H9 (cell line): ENCODE measurements around the gene IFRD2. TPM values are rescaled to one million over a fixed set of nuclear protein-coding genes. Genes with fewer than 3 reads are reported as not detected.

Source experiments
- DNase-seq: peaks from one replicate; pipeline ENCODE4 v3.0.0-alpha.2; 2017
- H2AFZ ChIP-seq: one replicate; pipeline ENCODE4 v1.6.1; 2013; ENCODE audit warnings: mild to moderate bottlenecking, low read length, control low read depth, moderate library complexity
- H2AK5ac ChIP-seq: 2 replicates; pipeline ENCODE4 v1.6.1; 2013; ENCODE audit warnings: low read length, control low read depth, mixed read lengths; ENCODE audit not compliant: insufficient read length
- H2BK120ac ChIP-seq: one replicate; pipeline ENCODE4 v1.6.1; 2013; ENCODE audit warnings: low read depth, mild to moderate bottlenecking, low read length, control low read depth, inconsistent platforms; ENCODE audit not compliant: poor library complexity, severe bottlenecking
- H2BK12ac ChIP-seq: 2 replicates; pipeline ENCODE4 v1.6.1; 2013; ENCODE audit warnings: low read length, control low read depth, mixed read lengths, low read depth; ENCODE audit not compliant: insufficient read length
- H2BK15ac ChIP-seq: 2 replicates; pipeline ENCODE4 v1.6.1; 2013; ENCODE audit warnings: low read depth, low read length, control low read depth
- H2BK20ac ChIP-seq: one replicate; pipeline ENCODE4 v1.6.1; 2013; ENCODE audit warnings: low read depth, mild to moderate bottlenecking, low read length, control low read depth, inconsistent platforms; ENCODE audit not compliant: poor library complexity, severe bottlenecking
- H2BK5ac ChIP-seq: 2 replicates; pipeline ENCODE4 v1.6.1; 2013; ENCODE audit warnings: low read length, control low read depth, mixed read lengths; ENCODE audit not compliant: insufficient read length
- H3K14ac ChIP-seq: 2 replicates; pipeline ENCODE4 v1.6.1; 2013; ENCODE audit warnings: low read length, control low read depth; ENCODE audit not compliant: insufficient read depth
- H3K18ac ChIP-seq: 2 replicates; pipeline ENCODE4 v1.6.1; 2013; ENCODE audit warnings: low read depth, mild to moderate bottlenecking, mixed read lengths, low read length, control low read depth; ENCODE audit not compliant: insufficient read length
- H3K23ac ChIP-seq: 2 replicates; pipeline ENCODE4 v1.6.1; 2013; ENCODE audit warnings: low read length, control low read depth, mixed read lengths, low read depth; ENCODE audit not compliant: insufficient read length
- H3K23me2 ChIP-seq: 2 replicates; pipeline ENCODE4 v1.6.1; 2013; ENCODE audit warnings: low read depth, mild to moderate bottlenecking, mixed read lengths, low read length, control low read depth; ENCODE audit not compliant: insufficient read length, poor library complexity, severe bottlenecking
- H3K27ac ChIP-seq: 2 replicates; pipeline ENCODE4 v1.5.1; 2013; ENCODE audit warnings: low read length, control low read depth, mixed read lengths, low read depth; ENCODE audit not compliant: insufficient read length
- H3K27me3 ChIP-seq: 2 replicates; pipeline ENCODE4 v1.6.1; 2013; ENCODE audit warnings: low read length, control low read depth, inconsistent platforms; ENCODE audit not compliant: insufficient read depth
- H3K4ac ChIP-seq: 2 replicates; pipeline ENCODE4 v1.6.1; 2013; ENCODE audit warnings: low read depth, mild to moderate bottlenecking, control low read depth, inconsistent platforms, low read length, moderate library complexity
- H3K4me1 ChIP-seq: 2 replicates; pipeline ENCODE4 v1.6.1; 2013; ENCODE audit warnings: low read length, control low read depth, inconsistent platforms; ENCODE audit not compliant: insufficient read depth
- H3K4me2 ChIP-seq: 2 replicates; pipeline ENCODE4 v1.6.1; 2013; ENCODE audit warnings: low read length, control low read depth, mixed read lengths; ENCODE audit not compliant: insufficient read length, insufficient read depth
- H3K56ac ChIP-seq: 2 replicates; pipeline ENCODE4 v1.6.1; 2013; ENCODE audit warnings: low read depth, mild to moderate bottlenecking, mixed read lengths, low read length, control low read depth; ENCODE audit not compliant: insufficient read length
- H3K79me1 ChIP-seq: 2 replicates; pipeline ENCODE4 v1.6.1; 2013; ENCODE audit warnings: low read depth, mild to moderate bottlenecking, moderate library complexity, low read length, control low read depth, inconsistent platforms; ENCODE audit not compliant: insufficient read depth, poor library complexity, severe bottlenecking
- H3K79me2 ChIP-seq: 2 replicates; pipeline ENCODE4 v1.6.1; 2013; ENCODE audit warnings: low read length, control low read depth, inconsistent platforms; ENCODE audit not compliant: insufficient read depth
- H3K9ac ChIP-seq: 2 replicates; pipeline ENCODE4 v1.6.1; 2013; ENCODE audit warnings: low read length, control low read depth, mixed read lengths; ENCODE audit not compliant: insufficient read length; ENCODE audit errors: extremely low read depth
- H3K9me3 ChIP-seq: one replicate; pipeline ENCODE4 v1.6.1; 2013; ENCODE audit warnings: low read depth, low read length, inconsistent platforms; ENCODE audit not compliant: control insufficient read depth
- H3T11ph ChIP-seq: one replicate; pipeline ENCODE4 v1.6.1; 2013; ENCODE audit warnings: mild to moderate bottlenecking, low read length, control low read depth, inconsistent platforms
- H4K20me1 ChIP-seq: one replicate; pipeline ENCODE4 v1.6.1; 2013; ENCODE audit not compliant: control insufficient read depth, insufficient read length, insufficient read depth
- H4K5ac ChIP-seq: 2 replicates; pipeline ENCODE4 v1.6.1; 2013; ENCODE audit warnings: low read depth, mild to moderate bottlenecking, mixed read lengths, low read length, control low read depth; ENCODE audit not compliant: insufficient read length
- H4K8ac ChIP-seq: replicated peaks from 2 replicates; pipeline ENCODE4 v1.6.1; 2013; ENCODE audit warnings: low read length, control low read depth, mixed read lengths, low read depth; ENCODE audit not compliant: insufficient read length
- H4K91ac ChIP-seq: 2 replicates; pipeline ENCODE4 v1.6.1; 2013; ENCODE audit warnings: low read depth, mild to moderate bottlenecking, moderate library complexity, mixed read lengths, low read length, control low read depth; ENCODE audit not compliant: insufficient read length
- H3K27ac Mint-ChIP-seq, 3 experiments: 2 replicates in 2 of 3; 3 replicates in 1 of 3; pipeline ENCODE4 v1.8.0; 2020 to 2021; ENCODE audit warnings: mixed read lengths in 3 of 3, mild to moderate bottlenecking in 1 of 3, moderate library complexity in 1 of 3
- H3K27me3 Mint-ChIP-seq: 2 replicates; pipeline ENCODE4 v1.8.0; 2021; ENCODE audit warnings: low read depth, mild to moderate bottlenecking, moderate library complexity, mixed read lengths
- H3K36me3 Mint-ChIP-seq, 3 experiments: 2 replicates in 2 of 3; 3 replicates in 1 of 3; pipeline ENCODE4 v1.8.0; 2020 to 2021; ENCODE audit warnings: low read depth in 3 of 3, mixed read lengths in 3 of 3; ENCODE audit not compliant: insufficient read depth in 1 of 3
- H3K4me1 Mint-ChIP-seq, 2 experiments: 2 replicates each; pipeline ENCODE4 v1.8.0; 2020; ENCODE audit warnings: mixed read lengths in 2 of 2
- H3K4me3 Mint-ChIP-seq, 2 experiments: 2 replicates in 1 of 2; 3 replicates in 1 of 2; pipeline ENCODE4 v1.8.0; 2020 to 2021; ENCODE audit warnings: mild to moderate bottlenecking in 2 of 2, mixed read lengths in 2 of 2, moderate library complexity in 1 of 2
- H3K9me3 Mint-ChIP-seq, 2 experiments: 2 replicates in 1 of 2; 3 replicates in 1 of 2; pipeline ENCODE4 v1.8.0; 2020; ENCODE audit warnings: mild to moderate bottlenecking in 2 of 2, mixed read lengths in 2 of 2, moderate library complexity in 1 of 2
- WGBS: extraction: QIAGEN DNeasy Blood & Tissue Kit; methylation state at CpG from one replicate; pipeline ENCODE4 v1.1.7; 2013; ENCODE audit warnings: missing lambda C conversion rate, low lambda C conversion rate, mixed read lengths; ENCODE audit not compliant: insufficient read length; ENCODE audit errors: extremely low coverage; 5-methylcytosine and 5-hydroxymethylcytosine counted together
- total RNA-seq: library from RNA; stranded (reverse); gene quantifications from 2 replicates; pipeline ENCODE4 v1.2.1, GENCODE V29; 2021
- TF ChIP-seq, protein P1 (sequence below): fragments of 200-600 bp; sonication (generic); conservative IDR thresholded peaks from 3 replicates; pipeline ENCODE4 v1.8.0; 2021; ENCODE audit warnings: antibody characterized with exemption, mild to moderate bottlenecking

The IFRD2 gene
- total RNA-seq, 1 experiment from 2014 or later: 109 TPM

DNA sequence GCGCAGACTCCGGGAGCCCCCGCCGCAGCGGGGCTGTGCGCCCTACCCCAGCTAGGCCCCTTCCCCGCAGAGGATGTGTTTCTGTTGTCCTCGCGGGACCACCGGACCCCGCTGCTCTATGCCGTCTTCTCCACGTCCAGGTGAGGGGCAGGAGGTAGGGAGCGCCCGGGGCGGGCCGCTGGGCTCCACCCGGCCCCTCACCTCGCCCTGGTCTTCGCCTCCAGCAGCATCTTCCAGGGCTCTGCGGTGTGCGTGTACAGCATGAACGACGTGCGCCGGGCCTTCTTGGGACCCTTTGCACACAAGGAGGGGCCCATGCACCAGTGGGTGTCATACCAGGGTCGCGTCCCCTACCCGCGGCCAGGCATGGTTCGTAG is 18.6 kb downstream of the IFRD2 start:
- no peak overlapping the region for H3K4me3 Mint-ChIP-seq
- H3K9ac ChIP-seq: no peak overlapping the region
- TF ChIP-seq, protein P1, sequence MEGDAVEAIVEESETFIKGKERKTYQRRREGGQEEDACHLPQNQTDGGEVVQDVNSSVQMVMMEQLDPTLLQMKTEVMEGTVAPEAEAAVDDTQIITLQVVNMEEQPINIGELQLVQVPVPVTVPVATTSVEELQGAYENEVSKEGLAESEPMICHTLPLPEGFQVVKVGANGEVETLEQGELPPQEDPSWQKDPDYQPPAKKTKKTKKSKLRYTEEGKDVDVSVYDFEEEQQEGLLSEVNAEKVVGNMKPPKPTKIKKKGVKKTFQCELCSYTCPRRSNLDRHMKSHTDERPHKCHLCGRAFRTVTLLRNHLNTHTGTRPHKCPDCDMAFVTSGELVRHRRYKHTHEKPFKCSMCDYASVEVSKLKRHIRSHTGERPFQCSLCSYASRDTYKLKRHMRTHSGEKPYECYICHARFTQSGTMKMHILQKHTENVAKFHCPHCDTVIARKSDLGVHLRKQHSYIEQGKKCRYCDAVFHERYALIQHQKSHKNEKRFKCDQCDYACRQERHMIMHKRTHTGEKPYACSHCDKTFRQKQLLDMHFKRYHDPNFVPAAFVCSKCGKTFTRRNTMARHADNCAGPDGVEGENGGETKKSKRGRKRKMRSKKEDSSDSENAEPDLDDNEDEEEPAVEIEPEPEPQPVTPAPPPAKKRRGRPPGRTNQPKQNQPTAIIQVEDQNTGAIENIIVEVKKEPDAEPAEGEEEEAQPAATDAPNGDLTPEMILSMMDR: no peak
- no peak overlapping the region for H2AFZ ChIP-seq
- no peak overlapping the region for H2AK5ac ChIP-seq
- no peak overlapping the region for H3K56ac ChIP-seq
- H3K36me3 Mint-ChIP-seq: no peaks in the 10 kb centered on the region; a peak in 1 of 7 replicates
- no peak overlapping the region for H3K4me2 ChIP-seq
- no peaks in the 10 kb centered on the region for H3K79me1 ChIP-seq
- no peak overlapping the region for H4K5ac ChIP-seq
- no peak overlapping the region for H3K4ac ChIP-seq
- no peak for DNase-seq
- no peak overlapping the region for H3T11ph ChIP-seq
- H3K4me1 Mint-ChIP-seq: peaks cover 31 to 44% of the 10 kb centered on the region in 2 experiments
- no peak overlapping the region for H4K8ac ChIP-seq
- no peak overlapping the region for H3K27ac ChIP-seq
- no peak overlapping the region for H3K18ac ChIP-seq
- H3K14ac ChIP-seq: no peak overlapping the region
- H3K27ac Mint-ChIP-seq: no peak overlapping the region
- H3K23me2 ChIP-seq: peaks cover 10% of the 10 kb centered on the region
- no peaks in the 10 kb centered on the region for H3K79me2 ChIP-seq
- H2BK20ac ChIP-seq: no peak overlapping the region
- no peak overlapping the region for H3K23ac ChIP-seq
- no peak overlapping the region for H2BK5ac ChIP-seq
- H3K27me3 ChIP-seq: peaks cover 16% of the 10 kb centered on the region; the same call in 1 of the 2 replicates
- H3K27me3 Mint-ChIP-seq: peaks cover 59% of the 10 kb centered on the region
- no peaks in the 10 kb centered on the region for H4K20me1 ChIP-seq
- WGBS: no CpG with 5 or more reads among the region's 31 CpGs
- H2BK15ac ChIP-seq: no peak overlapping the region
- no peaks in the 10 kb centered on the region for H3K4me1 ChIP-seq
- H2BK12ac ChIP-seq: no peak overlapping the region
- H3K9me3 ChIP-seq: no peaks in the 10 kb centered on the region
- H2BK120ac ChIP-seq: no peak overlapping the region
- H4K91ac ChIP-seq: no peak overlapping the region
- H3K9me3 Mint-ChIP-seq: no peaks in the 10 kb centered on the region; a peak in 1 of 5 replicates
